GM23338 (cell line): ENCODE results near the gene MAST4. TPM values are rescaled to one million over a fixed set of nuclear protein-coding genes. Genes with fewer than 3 reads are reported as not detected.

Source experiments
- ATAC-seq: fragments of 200-7000 bp; cut with Tn5 transposase; 3 replicates; pipeline ENCODE4 v1.9.1; 2020
- DNase-seq: peaks from one replicate; pipeline ENCODE4 v3.0.0-alpha.2; 2015; ENCODE audit warnings: low spot score
- H2AFZ ChIP-seq: fragments of 200-600 bp; sonication (generic); 2 replicates; pipeline ENCODE4 v1.8.0; 2016; ENCODE audit warnings: antibody characterized with exemption, mild to moderate bottlenecking, moderate library complexity
- H3F3A ChIP-seq: fragments of 200-600 bp; sonication (generic); replicated peaks from 2 replicates; pipeline ENCODE4 v1.8.0; 2017; ENCODE audit warnings: antibody characterized with exemption, mixed run types, low read depth
- H3K27ac ChIP-seq: fragments of 200-600 bp; sonication (generic); 2 replicates; pipeline ENCODE4 v1.6.1; 2016; ENCODE audit warnings: low read depth
- H3K27me3 ChIP-seq: fragments of 200-600 bp; sonication (generic); 2 replicates; pipeline ENCODE4 v1.8.0; 2016; ENCODE audit warnings: mild to moderate bottlenecking, mixed run types, moderate library complexity; ENCODE audit not compliant: insufficient read depth
- H3K36me3 ChIP-seq: fragments of 200-600 bp; sonication (generic); 2 replicates; pipeline ENCODE4 v1.8.0; 2016; ENCODE audit warnings: mild to moderate bottlenecking; ENCODE audit not compliant: insufficient read depth
- H3K4me1 ChIP-seq: fragments of 200-600 bp; sonication (generic); 2 replicates; pipeline ENCODE4 v1.8.0; 2016; ENCODE audit warnings: mild to moderate bottlenecking, moderate library complexity; ENCODE audit not compliant: insufficient read depth
- H3K4me2 ChIP-seq: fragments of 200-600 bp; sonication (generic); 2 replicates; pipeline ENCODE4 v1.7.1; 2017; ENCODE audit warnings: mixed run types
- H3K4me3 ChIP-seq: fragments of 200-600 bp; sonication (generic); 2 replicates; pipeline ENCODE4 v1.6.1; 2016; ENCODE audit warnings: mixed run types
- H3K79me2 ChIP-seq: fragments of 200-600 bp; sonication (generic); replicated peaks from 2 replicates; pipeline ENCODE4 v1.8.0; 2017; ENCODE audit warnings: mild to moderate bottlenecking; ENCODE audit not compliant: insufficient read depth
- H3K9me2 ChIP-seq: fragments of 200-600 bp; sonication (generic); 2 replicates; pipeline ENCODE4 v1.8.0; 2017; ENCODE audit not compliant: insufficient read depth
- H4K20me1 ChIP-seq: fragments of 200-600 bp; sonication (generic); replicated peaks from 2 replicates; pipeline ENCODE4 v1.8.0; 2017; ENCODE audit warnings: mild to moderate bottlenecking; ENCODE audit not compliant: insufficient read depth
- H3K27ac Mint-ChIP-seq: 2 replicates; pipeline ENCODE4 v1.8.0; 2020; ENCODE audit warnings: inconsistent platforms, mild to moderate bottlenecking, moderate library complexity, mixed read lengths
- H3K27me3 Mint-ChIP-seq: 3 replicates; pipeline ENCODE4 v1.8.0; 2022; ENCODE audit warnings: low read depth, mild to moderate bottlenecking, moderate library complexity, mixed read lengths, inconsistent platforms; ENCODE audit not compliant: insufficient read depth, poor library complexity
- H3K36me3 Mint-ChIP-seq: 3 replicates; pipeline ENCODE4 v1.8.0; 2021; ENCODE audit warnings: low read depth, mild to moderate bottlenecking, inconsistent platforms, moderate library complexity, mixed read lengths
- H3K4me1 Mint-ChIP-seq: 3 replicates; pipeline ENCODE4 v1.8.0; 2020; ENCODE audit warnings: mild to moderate bottlenecking, inconsistent platforms, mixed read lengths
- H3K4me3 Mint-ChIP-seq: 3 replicates; pipeline ENCODE4 v1.8.0; 2021; ENCODE audit warnings: moderate library complexity, mild to moderate bottlenecking, inconsistent platforms, mixed read lengths
- H3K9me3 Mint-ChIP-seq: 3 replicates; pipeline ENCODE4 v1.8.0; 2020; ENCODE audit warnings: moderate library complexity, mild to moderate bottlenecking, inconsistent platforms, mixed read lengths
- CREB1 ChIP-seq: fragments of 250-450 bp; sonication (Bioruptor Pico); IDR thresholded peaks from 2 replicates; pipeline ENCODE4 v1.5.0; 2020; ENCODE audit warnings: low read depth, mild to moderate bottlenecking, moderate library complexity
- CTCF ChIP-seq, 2 experiments: fragments of 200-600 bp in 1 of 2; sonication (generic) in 1 of 2; conservative IDR thresholded peaks; 2 replicates each; pipeline versions ENCODE4 v1.5.1 to v1.6.1; 2016 to 2017; ENCODE audit warnings: antibody characterized with exemption in 2 of 2, low read depth in 2 of 2, mild to moderate bottlenecking in 2 of 2, moderate library complexity in 1 of 2
- ETS1 ChIP-seq: IDR thresholded peaks from 2 replicates; pipeline ENCODE4 v1.6.1; 2016; ENCODE audit warnings: antibody characterized with exemption
- EZH2 ChIP-seq: fragments of 200-600 bp; sonication (generic); IDR thresholded peaks from one replicate; pipeline ENCODE4 v1.8.0; 2017; ENCODE audit warnings: antibody characterized with exemption, mild to moderate bottlenecking, low read depth; ENCODE audit not compliant: unreplicated experiment
- EZH2phosphoT487 ChIP-seq: fragments of 200-600 bp; sonication (generic); IDR thresholded peaks from one replicate; pipeline ENCODE4 v1.8.1; 2018; ENCODE audit warnings: antibody characterized with exemption; ENCODE audit not compliant: unreplicated experiment
- JUNB ChIP-seq: IDR thresholded peaks from one replicate; pipeline ENCODE4 v1.6.1; 2016; ENCODE audit warnings: antibody characterized with exemption; ENCODE audit not compliant: unreplicated experiment
- NANOG ChIP-seq: IDR thresholded peaks from 2 replicates; pipeline ENCODE4 v1.6.1; 2016; ENCODE audit warnings: antibody characterized with exemption, borderline replicate concordance
- POLR2AphosphoS5 ChIP-seq: IDR thresholded peaks from 2 replicates; pipeline ENCODE4 v1.6.1; 2016; ENCODE audit warnings: antibody characterized with exemption, low read depth
- REST ChIP-seq: IDR thresholded peaks from one replicate; pipeline ENCODE4 v1.6.1; 2018; ENCODE audit warnings: antibody characterized with exemption; ENCODE audit not compliant: unreplicated experiment
- STAT1 ChIP-seq: IDR thresholded peaks from one replicate; pipeline ENCODE4 v1.6.1; 2016; ENCODE audit warnings: antibody characterized with exemption; ENCODE audit not compliant: unreplicated experiment
- ZNF114 ChIP-seq: fragments of 250-450 bp; sonication (Bioruptor Pico); IDR thresholded peaks from 2 replicates; pipeline ENCODE4 v1.5.0; 2020; ENCODE audit warnings: mild to moderate bottlenecking, moderate library complexity
- ZNF331 ChIP-seq: fragments of 250-450 bp; sonication (Bioruptor Pico); IDR thresholded peaks from 2 replicates; pipeline ENCODE4 v1.5.0; 2020; ENCODE audit warnings: low read depth, mild to moderate bottlenecking, moderate library complexity
- ZNF462 ChIP-seq: fragments of 250-450 bp; sonication (Bioruptor Pico); IDR thresholded peaks from 2 replicates; pipeline ENCODE4 v1.5.0; 2020; ENCODE audit warnings: mild to moderate bottlenecking, moderate library complexity
- polyA plus RNA-seq: library from polyadenylated mRNA; unstranded; fragments of >200 nt; fragmentation: Nextera tagmentation; extraction: Ambion mirVana; gene quantifications from 2 replicates; pipeline ENCODE4 v1.2.1, GENCODE V29; 2016
- total RNA-seq: library from RNA; depleted of rRNA; stranded (reverse); fragments of >200 nt; shearing (Covaris generic); gene quantifications from 2 replicates; pipeline ENCODE4 v1.2.3, GENCODE V29; 2014

Gene MAST4
- total and polyA plus RNA-seq, 2 experiments from 2014 or later = 3.6 to 8.5 TPM

- no peaks in the 10 kb centered on the region for H3F3A ChIP-seq
- H3K36me3 Mint-ChIP-seq = no peaks in the 10 kb centered on the region
- H3K79me2 ChIP-seq = no peaks in the 10 kb centered on the region
- no peak overlapping the region for H3K4me3 Mint-ChIP-seq
- no peaks in the 10 kb centered on the region for H3K27me3 Mint-ChIP-seq
- no peaks in the 10 kb centered on the region for H3K4me1 Mint-ChIP-seq
- no peak overlapping the region for H3K27ac ChIP-seq
- H3K4me3 ChIP-seq = no peak overlapping the region
- ATAC-seq = no peak
- H3K9me2 ChIP-seq = no peaks in the 10 kb centered on the region
- no peaks in the 10 kb centered on the region for H4K20me1 ChIP-seq
- no peaks in the 10 kb centered on the region for H3K27me3 ChIP-seq
- H3K9me3 Mint-ChIP-seq = no peaks in the 10 kb centered on the region
- no peaks in the 10 kb centered on the region for H3K4me1 ChIP-seq
- TF ChIP-seq STAT1 = no peak
- no peak for TF ChIP-seq ZNF462 (CRISPR knock-in tag)
- no peak for TF ChIP-seq CTCF (conservative IDR thresholded peaks at IDR 0.05; ENCODE audit: low read depth in 2 of 2)
- no peak for TF ChIP-seq CREB1
- TF ChIP-seq ZNF331 (CRISPR knock-in tag) = no peak
- TF ChIP-seq ETS1 = no peak
- TF ChIP-seq JUNB = no peak
- TF ChIP-seq EZH2 = no peak
- TF ChIP-seq EZH2phosphoT487 = no peak
- TF ChIP-seq NANOG = no peak
- no peak for TF ChIP-seq ZNF114 (CRISPR knock-in tag)
- TF ChIP-seq POLR2AphosphoS5 = no peak
- TF ChIP-seq REST = no peak
- no peaks in the 10 kb centered on the region for H3K36me3 ChIP-seq
- no peak overlapping the region for H3K27ac Mint-ChIP-seq
- no peak overlapping the region for H3K4me2 ChIP-seq
- no peak for DNase-seq
- H2AFZ ChIP-seq = no peak overlapping the region
Measured at GRCh38 chr5:67142816-67143215, 546.6 kb downstream of the MAST4 start.
